PC-9 (cell line): Measurements from ENCODE around the gene OBSL1. TPM values are rescaled to one million over a fixed set of nuclear protein-coding genes. Genes with fewer than 3 reads are reported as not detected.

Source experiments
- BruUV-seq: library from RNA; stranded (reverse); fragments of 400-500 nt; replicated peaks from 2 replicates; lab custom pipeline; 2021; lab: Mats Ljungman, UMichigan
- CTCF ChIA-PET: fragments of 300-600 bp; sonication (Branson Sonifier 250); formaldehyde crosslinking; loops from one replicate; lab custom pipeline; 2022; ENCODE audit warnings: antibody characterized with exemption; lab: Charles Lee
- POLR2A ChIA-PET: fragments of 300-600 bp; sonication (Branson Sonifier 250); formaldehyde crosslinking; loops from one replicate; lab custom pipeline; 2022; ENCODE audit warnings: antibody characterized with exemption; ENCODE audit not compliant: unreplicated experiment; lab: Charles Lee
- DNase-seq, 2 experiments: peaks; one replicate each; pipeline versions ENCODE4 v3.0.0 to v3.0.0-alpha.2; 2015 to 2022; ENCODE audit warnings: mixed read lengths in 1 of 2
- H2AFZ ChIP-seq: fragments of 200-600 bp; sonication (generic); 2 replicates; pipeline ENCODE4 v1.8.1; 2017; ENCODE audit warnings: antibody characterized with exemption
- H3F3A ChIP-seq: fragments of 200-600 bp; sonication (generic); 2 replicates; pipeline ENCODE4 v1.8.1; 2017; ENCODE audit warnings: antibody characterized with exemption, mild to moderate bottlenecking, low read depth; ENCODE audit not compliant: insufficient read depth
- H3K27ac ChIP-seq: fragments of 200-600 bp; sonication (generic); 2 replicates; pipeline ENCODE4 v1.6.1; 2016; ENCODE audit warnings: mixed run types
- H3K27me3 ChIP-seq: fragments of 200-600 bp; sonication (generic); 2 replicates; pipeline ENCODE4 v1.6.1; 2016; ENCODE audit warnings: low read depth, mixed run types; ENCODE audit not compliant: insufficient read depth
- H3K36me3 ChIP-seq: fragments of 200-600 bp; sonication (generic); 2 replicates; pipeline ENCODE4 v1.6.1; 2016; ENCODE audit warnings: low read depth, mixed run types
- H3K4me1 ChIP-seq: fragments of 200-600 bp; sonication (generic); replicated peaks from 2 replicates; pipeline ENCODE4 v1.6.1; 2016; ENCODE audit warnings: mixed run types; ENCODE audit not compliant: insufficient read depth
- H3K4me2 ChIP-seq: fragments of 200-600 bp; sonication (generic); 2 replicates; pipeline ENCODE4 v1.6.1; 2017; ENCODE audit warnings: mixed run types
- H3K4me3 ChIP-seq: fragments of 200-600 bp; sonication (generic); 2 replicates; pipeline ENCODE4 v1.6.1; 2016; ENCODE audit warnings: mixed run types
- H3K79me2 ChIP-seq: fragments of 200-600 bp; sonication (generic); 2 replicates; pipeline ENCODE4 v1.6.1; 2017; ENCODE audit warnings: low read depth, mixed run types
- H3K9me2 ChIP-seq: fragments of 200-600 bp; sonication (generic); 2 replicates; pipeline ENCODE4 v1.8.1; 2017; ENCODE audit warnings: mild to moderate bottlenecking; ENCODE audit not compliant: insufficient read depth
- H3K9me3 ChIP-seq: fragments of 200-600 bp; sonication (generic); 2 replicates; pipeline ENCODE4 v1.8.1; 2016; ENCODE audit warnings: low read depth; ENCODE audit not compliant: insufficient read depth
- H4K20me1 ChIP-seq: fragments of 200-600 bp; sonication (generic); 2 replicates; pipeline ENCODE4 v1.8.1; 2017; ENCODE audit not compliant: insufficient read depth
- CTCF ChIP-seq: fragments of 200-600 bp; sonication (generic); conservative IDR thresholded peaks from 2 replicates; pipeline ENCODE4 v1.6.1; 2017; ENCODE audit warnings: mixed run types, antibody characterized with exemption, mild to moderate bottlenecking, moderate library complexity
- EZH2 ChIP-seq: fragments of 200-600 bp; sonication (generic); IDR thresholded peaks from 2 replicates; pipeline ENCODE4 v1.8.0; 2017; ENCODE audit warnings: antibody characterized with exemption, low read depth
- intact Hi-C: fragments of 100-400 bp; cut with micrococcal nuclease; formaldehyde crosslinking; loops from one replicate; pipeline ENCODE4 v1.10.0; 2022; ENCODE audit not compliant: unreplicated experiment
- total RNA-seq: library from RNA; stranded (reverse); gene quantifications from 2 replicates; pipeline ENCODE4 v1.2.3, GENCODE V29; 2021

OBSL1 gene
- total RNA-seq, 1 experiment from 2014 or later = 110 TPM

GRCh38 chr2:219575566-219576504 is 4.5 kb upstream of the OBSL1 start:
- H3F3A ChIP-seq = no peaks in the 10 kb centered on the region
- no peaks in the 10 kb centered on the region for H3K36me3 ChIP-seq
- ChIA-PET POLR2A (no interaction called here), CTCF (no interaction called here)
- no peak overlapping the region for H3K27ac ChIP-seq
- peaks cover 18% of the 10 kb centered on the region; the same call in 1 of the 2 replicates for H3K4me1 ChIP-seq
- intact Hi-C loops = no loop called here
- no peaks in the 10 kb centered on the region for H3K9me3 ChIP-seq
- BruUV-seq = no TSS peak
- no peak for DNase-seq
- H3K4me3 ChIP-seq = no peak overlapping the region
- no peak overlapping the region for H3K4me2 ChIP-seq
- no peaks in the 10 kb centered on the region for H4K20me1 ChIP-seq
- no peak overlapping the region for H2AFZ ChIP-seq
- no peaks in the 10 kb centered on the region for H3K27me3 ChIP-seq
- no peaks in the 10 kb centered on the region for H3K79me2 ChIP-seq
- TF ChIP-seq EZH2 = no peak
- no peak for TF ChIP-seq CTCF
- no peaks in the 10 kb centered on the region for H3K9me2 ChIP-seq

DNA sequence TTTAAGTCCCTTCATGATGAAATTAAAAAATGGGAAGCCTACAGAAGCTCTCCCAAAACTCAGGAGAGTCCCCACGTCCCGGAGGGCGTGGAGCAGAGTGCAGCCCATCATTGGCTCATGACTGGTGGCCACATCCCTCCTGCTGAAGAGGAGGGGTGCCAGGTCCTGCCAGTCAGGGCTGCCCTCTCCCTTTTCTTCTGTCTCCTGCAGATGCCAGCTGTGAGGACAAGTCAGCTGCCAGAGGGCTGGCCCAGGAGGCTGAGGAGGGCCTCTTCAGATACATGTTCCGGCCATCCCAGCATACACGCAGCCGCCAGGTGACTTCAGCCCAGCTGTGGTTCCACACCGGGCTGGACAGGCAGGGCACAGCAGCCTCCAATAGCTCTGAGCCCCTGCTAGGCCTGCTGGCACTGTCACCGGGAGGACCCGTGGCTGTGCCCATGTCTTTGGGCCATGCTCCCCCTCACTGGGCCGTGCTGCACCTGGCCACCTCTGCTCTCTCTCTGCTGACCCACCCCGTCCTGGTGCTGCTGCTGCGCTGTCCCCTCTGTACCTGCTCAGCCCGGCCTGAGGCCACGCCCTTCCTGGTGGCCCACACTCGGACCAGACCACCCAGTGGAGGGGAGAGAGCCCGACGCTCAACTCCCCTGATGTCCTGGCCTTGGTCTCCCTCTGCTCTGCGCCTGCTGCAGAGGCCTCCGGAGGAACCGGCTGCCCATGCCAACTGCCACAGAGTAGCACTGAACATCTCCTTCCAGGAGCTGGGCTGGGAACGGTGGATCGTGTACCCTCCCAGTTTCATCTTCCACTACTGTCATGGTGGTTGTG is 3.4 kb upstream of the OBSL1 start:
- Histone ChIP-seq H3K9me2 (no peaks in the 10 kb centered on the region), H3K27me3 (no peaks in the 10 kb centered on the region), H3K9me3 (no peaks in the 10 kb centered on the region), H4K20me1 (no peaks in the 10 kb centered on the region), H2AFZ (no peak overlapping the region), H3K4me2 (no peak overlapping the region), H3K36me3 (no peaks in the 10 kb centered on the region), H3K4me1 (peaks cover 21% of the 10 kb centered on the region), H3K79me2 (peaks cover 7% of the 10 kb centered on the region), H3F3A (peaks cover under 1% of the 10 kb centered on the region; the same call in 1 of the 2 replicates), H3K4me3 (no peak overlapping the region), H3K27ac (no peak overlapping the region)
- intact Hi-C loops = no loop called here
- TF ChIP-seq CTCF = no peak
- ChIA-PET POLR2A (no interaction called here), CTCF (interaction anchor here (0.5 to 0.6 kb wide), 2 partner anchors 9 to 276 kb away, joined by 3 to 6 read pairs; no protein-coding TSS in a partner anchor)
- BruUV-seq = no TSS peak
- DNase-seq = no peak

DNA sequence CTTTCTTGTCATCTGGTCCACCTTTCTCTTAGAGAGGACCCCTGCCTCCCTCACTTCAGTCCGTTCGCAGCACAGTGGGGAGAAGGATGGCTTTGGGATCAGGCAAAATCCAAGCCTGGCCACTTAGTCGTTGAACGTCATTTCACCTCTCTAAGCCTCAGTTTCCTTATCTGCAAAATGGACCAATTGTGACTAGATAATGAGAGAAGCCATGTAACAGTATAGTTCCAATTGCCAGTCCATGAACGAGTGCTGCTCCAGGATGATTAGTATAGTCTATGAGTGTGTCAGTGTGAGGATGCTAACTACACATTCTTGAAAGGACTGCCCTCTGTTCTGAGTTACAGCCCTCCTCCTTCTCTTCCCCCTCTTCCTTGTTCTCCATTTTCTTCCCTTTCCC is 1.8 kb upstream of the OBSL1 start:
- CTCF ChIA-PET = no interaction called here

More for the DNA sequence above, 1.8 kb upstream of the OBSL1 start:
- POLR2A ChIA-PET = no interaction called here
- BruUV-seq = no TSS peak
- intact Hi-C loops = no loop called here
- Histone ChIP-seq H3K9me3 (no peaks in the 10 kb centered on the region), H3K36me3 (no peaks in the 10 kb centered on the region), H3K27ac (no peak overlapping the region), H3K4me1 (peaks cover 27% of the 10 kb centered on the region), H4K20me1 (no peaks in the 10 kb centered on the region), H3F3A (peaks cover 13% of the 10 kb centered on the region), H3K4me3 (no peak overlapping the region), H3K9me2 (no peaks in the 10 kb centered on the region), H3K27me3 (no peaks in the 10 kb centered on the region), H3K4me2 (no peak overlapping the region), H3K79me2 (peaks cover 13% of the 10 kb centered on the region), H2AFZ (no peak overlapping the region)
- TF ChIP-seq EZH2 (no peak), CTCF (no peak)
- DNase-seq = no peak
